Stimulated activated CD8-positive, alpha-beta memory T cell treated with anti-CD3 and anti-CD28 coated beads, Interleukin-4, amount 100 ng/mL, for 1 hour (primary cell): Measurements from ENCODE around the gene C20orf96.
A peak's percentile ranks its signal among the peaks of the same experiment; 100 is the strongest.
"Not testable (repeated sequence)": the region's sequence is repeated elsewhere in the genome, so short reads cannot be mapped to it uniquely, and the experiment has no call there.

Experiments used
- DNase-seq, 2 donors: peaks; one replicate each; pipeline ENCODE4 v3.0.0-alpha.2; 2020; ENCODE audit warnings: low read depth in 2 of 2, low spot score in 1 of 2

The C20orf96 gene

GRCh38 chr20:290084-290831, at the start of gene C20orf96:
TSS of gene C20orf96 (minus strand) at chr20:290750. CDS start at chr20:290610, 140 bp downstream.
- DNase-seq = peak; percentile 64 to 72

- DNase-seq = not testable (repeated sequence)
Measured at GRCh38 chr20:336040-336439, 45.5 kb upstream of the C20orf96 start.

GRCh38 chr20:334578-334977, 44.0 kb upstream of the C20orf96 start:
- DNase-seq = no peak

GRCh38 chr20:330233-331149, 39.9 kb upstream of the C20orf96 start:
- DNase-seq = peak in 1 of 2 donors; percentile 29

- no peak for DNase-seq
Measured at GRCh38 chr20:329851-330232, 39.3 kb upstream of the C20orf96 start.

GRCh38 chr20:328975-329695, 38.6 kb upstream of the C20orf96 start:
- DNase-seq = no peak

GRCh38 chr20:328027-328974, 37.8 kb upstream of the C20orf96 start:
- DNase-seq = no peak

GRCh38 chr20:327186-328026, 36.9 kb upstream of the C20orf96 start:
- peak in 1 of 2 donors; percentile 56 for DNase-seq

GRCh38 chr20:326645-327185, 36.2 kb upstream of the C20orf96 start:
- DNase-seq = no peak

GRCh38 chr20:325889-326644, 35.5 kb upstream of the C20orf96 start:
- peak in 1 of 2 donors; percentile 17 for DNase-seq

- DNase-seq = peak; percentile 93 to 95
Measured at GRCh38 chr20:325045-325888, 34.7 kb upstream of the C20orf96 start, which contains the start of gene SOX12. TSS of gene SOX12 (plus strand) at chr20:325552. CDS start at chr20:325925, 373 bp downstream.

- peak; percentile 80 to 82 for DNase-seq
Measured at GRCh38 chr20:324177-325044, 33.9 kb upstream of the C20orf96 start.

- DNase-seq = no peak
Measured at GRCh38 chr20:316316-317068, 25.9 kb upstream of the C20orf96 start.

GRCh38 chr20:313948-314347, 23.4 kb upstream of the C20orf96 start:
- DNase-seq = no peak

- no peak for DNase-seq
Measured at GRCh38 chr20:313402-313801, 22.9 kb upstream of the C20orf96 start.

- no peak for DNase-seq
Measured at GRCh38 chr20:312866-313265, 22.3 kb upstream of the C20orf96 start.
